H4 (cell line): ENCODE measurements around the gene ZNF143. TPM values are rescaled to one million over a fixed set of nuclear protein-coding genes. Genes with fewer than 3 reads are reported as not detected.
A peak's percentile ranks its signal among the peaks of the same experiment; 100 is the strongest.
"Not testable (repeated sequence)": the region's sequence is repeated elsewhere in the genome, so short reads cannot be mapped to it uniquely, and the experiment has no call there.

ENCODE experiments used
- DNase-seq: peaks from one replicate; pipeline ENCODE4 v3.0.0-alpha.2; 2015; ENCODE audit warnings: low spot score
- total RNA-seq: library from RNA; depleted of rRNA; stranded (reverse); fragments of >200 nt; shearing (Covaris generic); gene quantifications from 2 replicates; pipeline ENCODE4 v1.2.3, GENCODE V29; 2014

The ZNF143 gene
- total RNA-seq, 1 experiment from 2014 or later = 27.6 TPM

DNA sequence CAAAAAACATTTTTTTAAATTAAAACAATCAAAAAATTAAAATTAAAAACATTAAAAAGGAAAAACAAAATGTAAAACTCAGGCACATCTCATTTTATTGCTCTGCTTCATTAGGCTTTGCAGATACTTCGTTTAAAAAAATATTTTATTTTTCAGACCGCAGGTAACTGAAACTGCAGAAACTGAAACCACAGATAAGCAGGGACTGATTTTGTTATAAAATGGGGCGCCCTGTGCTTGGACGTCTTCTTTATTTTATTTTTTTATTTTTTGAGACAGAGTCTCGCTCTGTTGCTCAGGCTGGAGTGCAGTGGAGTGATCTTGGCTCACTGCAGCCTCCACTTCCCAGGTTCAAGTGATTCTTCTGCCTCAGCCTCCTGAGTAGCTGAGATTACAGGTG, 88.4 kb downstream of the ZNF143 start:
- not testable (repeated sequence) for DNase-seq

DNA sequence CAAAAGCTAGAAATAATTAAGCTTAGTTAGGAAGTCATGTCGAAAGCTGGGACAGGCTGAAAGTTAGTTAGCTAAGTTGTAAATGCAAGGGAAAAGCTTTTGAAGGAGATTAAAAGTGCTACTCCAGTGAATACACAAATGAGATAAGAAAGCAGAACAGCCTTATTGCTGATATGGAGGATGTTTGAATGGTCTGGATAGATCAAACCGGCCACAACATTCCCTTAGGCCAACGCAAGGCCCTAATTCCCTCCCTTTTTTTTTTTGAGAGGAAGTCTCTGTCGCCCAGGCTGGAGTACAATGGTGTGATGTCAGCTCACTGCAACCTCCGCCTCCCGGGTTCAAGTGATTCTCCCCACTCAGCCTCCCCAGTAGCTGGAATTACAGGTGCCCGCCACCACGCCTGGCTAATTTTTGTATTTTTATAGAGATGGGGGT, 89.4 kb downstream of the ZNF143 start:
- no peak for DNase-seq

DNA sequence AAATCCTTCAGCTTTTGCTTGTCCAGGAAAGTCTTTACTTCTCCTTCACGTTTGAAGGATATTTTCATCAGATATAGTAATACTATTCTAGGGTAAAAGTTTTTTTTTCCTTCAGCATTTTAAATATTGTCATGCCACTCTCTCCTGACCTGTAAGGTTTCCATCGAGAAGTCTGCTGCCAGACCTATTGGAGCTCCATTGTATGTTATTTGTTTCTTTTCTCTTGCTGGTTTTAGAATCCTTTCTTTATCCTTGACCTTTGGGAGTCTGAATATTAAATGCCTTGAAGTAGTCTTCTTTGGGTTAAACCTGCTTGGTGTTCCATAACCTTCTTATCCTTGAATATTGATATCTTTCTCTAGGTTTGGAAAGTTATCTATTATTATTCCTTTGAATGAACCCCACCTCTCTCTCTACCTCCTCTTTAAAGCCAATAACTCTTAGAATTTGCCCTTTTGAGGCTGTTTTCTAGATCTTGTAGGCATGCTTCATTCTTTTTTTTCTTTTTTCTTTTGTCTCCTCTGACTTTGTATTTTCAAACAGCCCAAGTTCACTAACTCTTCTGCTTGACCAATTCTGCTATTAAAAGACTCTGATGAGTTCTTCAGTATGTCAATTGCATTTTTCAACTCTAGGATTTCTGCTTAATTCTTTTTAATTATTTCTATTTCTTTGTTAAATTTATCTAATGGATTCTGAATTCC, 100.6 kb downstream of the ZNF143 start:
- no peak for DNase-seq

DNA sequence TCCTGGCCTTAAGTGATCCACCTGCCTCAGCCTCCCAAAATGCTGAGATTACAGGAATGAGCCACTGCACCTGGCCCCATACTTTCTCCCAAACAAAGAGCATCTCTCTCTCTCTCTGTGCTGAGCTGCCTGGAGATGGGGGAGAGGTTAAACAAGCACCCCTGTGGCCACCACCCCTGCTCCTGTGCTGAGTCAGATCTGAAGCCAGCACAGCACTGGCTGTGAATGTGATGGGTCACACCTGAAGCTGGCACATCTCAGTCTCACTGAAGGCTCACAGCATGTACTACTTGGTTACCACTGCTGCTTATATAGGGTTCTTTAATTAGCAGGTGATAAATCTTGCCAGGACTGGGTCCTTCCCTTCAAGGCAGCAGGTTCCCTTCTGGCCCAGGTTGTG, 101.9 kb downstream of the ZNF143 start:
- DNase-seq = no peak

DNA sequence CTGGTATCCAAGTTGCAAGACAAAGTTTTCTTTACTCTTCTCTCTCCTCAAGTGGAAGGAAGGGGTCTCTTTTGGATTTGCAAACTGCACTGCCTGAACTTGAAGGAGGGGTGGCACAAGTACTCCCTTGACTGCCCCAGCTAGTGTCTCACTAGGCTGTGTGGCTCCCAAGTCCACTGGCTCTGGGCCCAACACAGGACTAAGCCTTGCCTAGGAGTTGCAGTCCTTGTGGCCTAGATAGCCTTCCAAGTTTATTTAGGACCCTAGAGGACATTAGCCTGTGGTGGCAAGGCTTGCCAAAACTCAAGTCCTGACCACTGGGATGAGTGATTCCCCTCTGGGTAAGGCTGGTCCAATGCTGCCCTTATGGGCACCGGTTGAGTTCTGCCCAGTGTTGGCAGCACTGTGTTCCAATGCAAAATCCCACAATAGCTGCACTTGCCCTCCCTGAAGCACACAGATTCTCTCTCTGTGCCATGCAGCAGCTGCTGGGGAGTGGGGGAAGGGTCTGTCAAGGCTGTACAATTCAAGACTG, 102.5 kb downstream of the ZNF143 start:
- no peak for DNase-seq

DNA sequence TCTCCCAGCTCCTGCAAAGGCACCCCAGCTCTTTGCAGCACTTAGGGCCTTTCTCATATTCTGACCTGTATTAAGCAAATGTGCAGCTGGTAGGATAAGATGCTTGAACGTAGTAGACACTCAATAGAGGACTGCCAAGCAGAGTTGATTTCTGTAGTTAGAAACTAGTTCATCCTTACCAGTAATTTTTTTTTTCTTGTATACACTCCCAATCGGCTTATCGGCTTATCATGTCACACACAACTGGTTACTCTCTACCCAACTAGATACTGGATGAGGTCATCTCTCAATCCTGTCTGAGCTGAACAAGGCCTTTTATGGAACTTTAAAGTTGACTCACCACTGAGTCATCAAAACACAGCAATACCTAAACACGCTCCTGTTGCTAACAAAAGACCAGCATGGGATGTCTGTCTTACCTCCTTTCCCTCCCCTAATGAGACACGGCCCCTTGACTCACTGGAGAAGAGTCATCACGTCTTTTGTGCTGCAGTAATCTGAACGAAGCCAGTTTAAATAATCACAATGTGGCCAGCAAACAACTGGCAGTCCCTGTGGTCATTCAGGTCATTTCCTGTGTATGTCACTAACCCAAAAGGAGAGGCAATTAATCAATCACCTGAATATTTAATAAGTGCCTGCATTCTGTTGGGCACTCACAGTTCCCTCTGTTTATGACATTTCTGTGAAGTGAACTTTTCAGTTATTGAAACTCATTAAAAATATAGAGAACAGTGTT, 105.2 kb downstream of the ZNF143 start:
- peak; percentile 100 for DNase-seq

DNA sequence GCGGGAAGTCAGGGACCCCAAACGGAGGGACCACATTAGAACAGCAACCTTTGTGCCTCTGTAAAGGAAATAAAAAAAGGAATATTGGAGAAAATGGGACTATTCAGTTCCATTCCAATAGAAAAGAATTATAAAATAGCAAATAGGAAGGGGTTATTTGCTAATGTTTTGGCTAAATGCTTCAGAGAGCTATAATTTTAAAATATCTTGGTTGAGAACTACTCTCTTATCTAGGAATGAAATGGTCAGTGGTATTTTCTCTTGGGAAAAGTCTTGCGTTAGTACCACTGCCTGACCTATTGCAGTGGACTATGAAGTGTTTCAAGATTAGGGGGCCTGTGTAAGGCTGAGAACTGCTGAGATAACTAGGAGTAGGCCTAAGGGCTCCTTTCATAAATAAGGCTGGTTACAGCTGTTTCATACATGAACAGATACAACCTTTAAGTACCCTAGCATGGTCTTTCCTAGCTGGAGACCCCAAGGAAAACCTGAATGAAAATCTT, 105.8 kb downstream of the ZNF143 start:
- no peak for DNase-seq

DNA sequence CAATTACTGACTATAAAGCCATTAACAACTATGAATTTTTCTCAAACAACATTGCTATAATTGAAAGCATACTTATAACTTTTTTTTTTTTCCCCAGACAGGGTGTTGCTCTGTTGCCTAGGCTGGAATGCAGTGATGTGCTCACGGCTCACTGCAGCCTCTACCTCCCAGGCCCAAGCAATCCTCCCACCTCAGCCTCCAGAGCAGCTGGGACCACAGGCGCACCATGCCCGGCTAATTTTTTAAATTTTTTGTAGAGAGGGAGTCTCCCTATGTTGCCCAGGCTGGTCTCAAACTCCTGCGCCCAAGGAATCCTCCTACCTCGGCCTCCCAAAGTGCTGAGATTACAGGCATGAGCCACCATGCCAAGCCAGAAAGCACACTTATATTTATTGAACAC, 106.6 kb downstream of the ZNF143 start:
- no peak for DNase-seq

DNA sequence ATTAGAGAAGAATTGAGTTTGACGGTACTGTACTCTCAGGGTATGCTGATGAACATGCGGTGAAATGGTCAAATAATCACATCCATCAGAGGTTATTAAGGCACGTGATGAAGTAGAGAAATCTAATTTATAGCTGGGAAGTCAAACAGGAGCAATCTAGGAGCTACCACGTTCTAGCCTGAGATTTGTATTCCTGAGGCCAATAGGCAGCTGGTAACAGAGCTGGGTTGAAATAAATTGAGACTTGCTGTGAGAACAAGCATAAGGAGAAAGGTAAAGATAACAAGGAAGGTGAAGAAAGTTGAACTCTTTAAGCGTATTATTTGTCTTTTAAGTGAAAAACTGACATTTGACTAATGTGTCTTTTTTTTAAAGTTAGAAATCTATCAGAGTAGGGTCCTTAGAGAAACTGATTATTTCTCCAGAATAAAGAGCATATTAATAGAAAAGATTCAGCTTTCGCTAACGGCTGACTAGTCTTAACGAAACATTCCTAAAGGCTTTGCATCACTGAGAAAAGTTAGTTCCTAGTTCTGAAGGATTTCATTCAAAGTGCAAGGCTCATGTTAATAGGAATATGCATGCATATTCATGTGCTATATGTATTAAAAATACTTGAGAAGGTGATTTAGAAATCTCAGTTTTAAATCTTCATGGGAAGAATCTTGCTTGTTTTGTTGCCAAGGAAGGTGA, 107.5 kb downstream of the ZNF143 start:
- DNase-seq = no peak

DNA sequence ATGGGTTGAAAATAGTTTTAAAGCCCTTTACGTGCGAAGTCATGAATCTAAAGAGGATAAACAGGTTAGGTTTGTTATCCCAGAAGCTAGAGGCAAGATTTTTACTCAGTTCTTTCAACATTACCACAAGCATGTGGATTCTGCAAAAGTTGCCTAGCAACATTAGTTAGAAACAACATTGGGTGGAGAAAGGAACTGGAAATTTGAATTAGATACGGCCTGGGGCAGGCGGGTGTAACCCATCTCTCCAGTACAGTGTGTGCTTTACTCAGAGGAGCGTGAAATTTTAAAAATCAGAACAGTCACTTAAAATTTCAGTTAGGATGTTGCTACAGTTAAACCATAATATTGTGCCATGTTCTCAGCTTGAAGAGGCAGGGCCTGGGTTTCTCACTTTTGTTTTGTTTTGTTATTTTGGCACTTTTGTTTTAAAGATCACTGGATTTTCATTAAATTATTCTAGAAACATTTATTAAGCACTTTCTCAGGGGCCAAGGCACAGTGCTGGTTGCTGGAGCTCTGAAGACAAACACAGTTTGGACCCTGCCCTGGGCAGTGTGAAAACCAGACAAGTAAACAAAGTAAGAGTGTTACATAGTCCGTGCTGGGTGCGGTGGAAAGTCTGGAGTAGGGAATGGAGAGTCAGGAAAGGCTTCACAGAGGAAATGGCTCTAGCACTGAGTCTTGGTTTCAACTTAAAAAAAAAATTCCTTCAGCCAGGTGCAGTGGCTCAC, 108.2 kb downstream of the ZNF143 start:
- DNase-seq = peak; percentile 85

DNA sequence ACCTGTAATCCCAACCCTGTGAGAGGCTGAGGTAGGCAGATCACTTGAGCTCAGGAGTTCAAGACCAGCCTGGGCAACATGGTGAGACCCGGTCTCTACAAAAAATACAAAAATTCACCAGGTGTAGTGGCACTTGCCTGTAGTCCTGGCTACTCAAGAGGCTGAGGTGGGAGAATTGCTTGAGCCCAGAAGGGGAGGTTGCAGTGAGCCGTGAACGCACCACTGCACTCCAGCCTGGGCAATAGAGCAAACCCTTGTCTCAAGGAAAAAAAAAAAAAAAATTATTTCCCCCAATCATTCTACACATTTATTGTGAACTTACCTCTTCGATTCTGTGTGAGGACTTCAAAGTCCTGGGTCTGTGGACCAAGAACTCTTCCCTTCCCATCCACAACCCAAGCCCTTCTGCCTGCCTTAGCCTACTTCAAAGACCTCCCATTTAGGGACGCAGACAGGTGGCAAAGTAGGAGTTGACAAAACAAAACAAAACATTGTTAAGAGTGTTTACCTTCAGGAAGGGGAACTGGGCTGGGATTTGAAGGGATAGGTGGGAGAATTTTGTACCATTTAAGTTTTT, 108.9 kb downstream of the ZNF143 start:
- DNase-seq = no peak

DNA sequence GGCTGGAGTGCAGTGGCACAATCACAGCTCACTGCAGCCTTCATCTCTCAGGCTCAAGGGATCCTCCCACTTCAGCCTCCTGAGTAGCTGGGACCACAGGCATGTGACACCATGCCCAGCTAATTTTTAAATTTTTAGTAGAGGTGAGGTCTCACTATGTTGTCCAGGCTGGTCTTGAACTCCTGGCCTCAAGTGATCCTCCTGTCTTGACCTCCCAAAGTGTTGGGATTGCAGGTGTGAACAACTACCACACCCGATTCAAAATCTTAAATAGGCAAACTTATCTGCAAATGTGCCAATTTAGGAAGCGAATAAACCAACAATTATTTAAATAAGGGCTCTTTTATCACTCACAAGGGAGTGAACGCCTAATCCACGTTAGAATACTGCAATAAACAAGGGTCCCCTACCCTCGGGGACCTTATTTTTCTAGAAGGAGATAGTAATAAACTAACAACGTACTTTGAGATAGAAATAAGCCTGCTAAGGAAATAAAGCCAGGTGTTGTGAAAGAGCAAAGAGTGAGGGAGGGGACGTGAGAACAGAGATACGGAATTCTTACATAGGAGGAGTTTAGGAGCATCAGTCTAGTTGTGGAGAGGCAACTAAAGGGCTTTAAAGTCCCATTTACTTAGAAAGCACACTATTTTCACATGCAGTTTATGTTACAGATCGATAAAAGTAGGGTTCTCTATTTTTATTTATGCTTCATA, 109.7 kb downstream of the ZNF143 start:
- DNase-seq = no peak

DNA sequence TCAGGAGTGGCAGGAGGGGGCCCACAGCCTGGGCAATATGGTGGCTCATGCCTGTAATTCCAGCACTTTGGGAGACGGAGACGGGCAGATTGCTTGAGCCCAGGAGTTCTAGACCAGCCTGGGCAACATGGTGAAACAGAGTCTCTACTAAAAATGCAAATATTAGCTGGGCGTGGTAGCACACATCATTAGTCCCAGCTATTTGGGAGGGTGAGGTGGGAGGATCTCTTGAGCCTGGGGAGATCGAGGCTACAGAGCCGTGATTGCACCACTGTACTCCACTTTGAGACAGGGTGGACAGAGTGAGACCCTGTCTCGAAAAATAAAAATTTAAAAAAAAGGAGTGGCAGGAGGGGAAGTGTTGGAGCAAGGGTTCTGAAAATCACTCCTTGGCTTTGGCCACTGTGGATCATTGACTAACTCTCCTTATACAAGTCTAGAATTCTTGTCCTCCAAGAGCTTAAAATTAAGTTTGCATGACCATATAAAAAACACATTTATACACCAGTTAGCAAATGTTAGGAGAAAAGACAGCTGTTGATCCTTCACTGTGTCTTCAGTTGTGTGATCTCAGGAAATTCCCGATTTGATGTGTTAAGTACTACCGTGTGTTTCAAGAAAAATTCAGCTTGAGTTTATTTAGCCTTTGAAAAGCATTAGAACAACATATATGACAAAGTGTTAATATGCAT, 110.4 kb downstream of the ZNF143 start:
- DNase-seq = no peak

DNA sequence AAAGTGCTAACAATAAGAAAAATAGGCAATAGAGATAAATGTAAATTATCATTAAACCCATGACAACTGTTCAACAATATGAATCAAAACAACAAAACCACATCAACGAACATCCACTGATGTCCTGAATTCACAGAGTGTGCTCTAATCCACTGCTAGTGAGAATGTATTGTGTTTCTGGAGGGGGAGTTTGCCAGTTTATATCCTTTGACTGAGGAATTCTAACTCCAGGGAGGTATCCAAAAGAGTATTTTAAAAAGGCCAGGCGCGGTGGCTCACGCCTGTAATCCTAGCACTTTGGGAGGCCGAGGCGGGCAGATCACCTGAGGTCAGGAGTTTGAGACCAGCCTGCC, 110.9 kb downstream of the ZNF143 start:
- DNase-seq = no peak

DNA sequence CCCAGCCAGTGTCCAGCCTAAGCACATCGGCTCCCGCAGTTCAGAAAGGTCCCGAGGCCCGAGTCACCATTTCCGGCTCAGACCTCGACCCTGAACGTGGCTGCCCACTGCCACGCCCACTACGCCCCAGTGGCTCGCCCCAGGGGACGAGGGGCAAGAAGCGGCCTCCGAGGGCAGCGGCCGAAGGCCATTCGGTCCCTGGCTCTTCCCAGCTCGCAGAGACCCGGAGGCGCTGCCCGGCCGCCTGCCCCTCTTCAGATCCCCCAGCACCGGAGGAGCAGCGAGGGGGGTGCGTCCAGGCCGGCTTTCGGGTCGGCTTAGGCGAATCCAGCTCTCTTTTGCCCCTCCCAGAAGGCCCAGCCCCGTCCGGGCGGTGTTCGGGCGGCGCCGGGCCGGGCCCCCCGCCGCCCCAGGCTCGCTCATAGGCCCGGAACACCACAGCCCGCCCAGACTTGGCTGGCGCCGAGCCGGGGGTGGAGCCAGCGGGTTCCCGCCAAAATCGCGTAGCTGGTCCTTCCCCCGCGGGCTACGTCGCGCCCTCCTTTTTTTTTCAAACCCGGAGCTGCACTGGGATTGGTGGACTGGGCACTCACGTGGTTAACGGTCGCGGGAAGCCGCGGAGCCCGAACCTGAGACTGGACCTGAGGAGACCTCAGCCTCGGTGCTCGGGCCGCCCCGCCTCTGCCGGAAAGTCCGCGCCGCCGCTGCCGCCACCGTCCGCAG, 112.4 kb downstream of the ZNF143 start, which contains the start of gene WEE1:
TSS of gene WEE1 (plus strand) at position 619 of the 723 bp plus-strand sequence. CDS start 264 bp downstream, outside the sequence.
- DNase-seq = peak; percentile 96

DNA sequence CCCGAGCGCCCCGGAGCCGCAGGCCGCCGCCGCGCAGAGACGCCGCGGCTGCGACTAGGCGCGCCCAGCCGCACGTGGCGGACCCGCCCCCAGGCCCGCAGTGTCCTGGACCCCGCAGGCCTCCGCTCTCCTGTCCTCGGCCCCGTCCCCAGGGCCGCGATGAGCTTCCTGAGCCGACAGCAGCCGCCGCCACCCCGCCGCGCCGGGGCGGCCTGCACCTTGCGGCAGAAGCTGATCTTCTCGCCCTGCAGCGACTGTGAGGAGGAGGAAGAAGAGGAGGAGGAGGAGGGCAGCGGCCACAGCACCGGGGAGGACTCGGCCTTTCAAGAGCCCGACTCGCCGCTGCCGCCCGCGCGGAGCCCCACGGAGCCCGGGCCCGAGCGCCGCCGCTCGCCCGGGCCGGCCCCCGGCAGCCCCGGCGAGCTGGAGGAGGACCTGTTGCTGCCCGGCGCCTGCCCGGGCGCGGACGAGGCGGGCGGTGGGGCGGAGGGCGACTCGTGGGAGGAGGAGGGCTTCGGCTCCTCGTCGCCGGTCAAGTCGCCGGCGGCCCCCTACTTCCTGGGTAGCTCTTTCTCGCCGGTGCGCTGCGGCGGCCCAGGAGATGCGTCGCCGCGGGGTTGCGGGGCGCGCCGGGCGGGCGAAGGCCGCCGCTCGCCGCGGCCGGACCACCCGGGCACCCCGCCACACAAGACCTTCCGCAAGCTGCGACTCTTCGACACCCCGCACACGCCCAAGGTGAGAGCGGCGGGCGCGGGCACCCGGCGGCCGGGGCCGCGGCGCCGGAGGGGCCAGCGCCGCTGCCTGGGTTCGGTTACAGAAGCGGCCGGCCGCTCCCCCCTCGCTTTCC, 113.2 kb downstream of the ZNF143 start:
- DNase-seq = no peak

DNA sequence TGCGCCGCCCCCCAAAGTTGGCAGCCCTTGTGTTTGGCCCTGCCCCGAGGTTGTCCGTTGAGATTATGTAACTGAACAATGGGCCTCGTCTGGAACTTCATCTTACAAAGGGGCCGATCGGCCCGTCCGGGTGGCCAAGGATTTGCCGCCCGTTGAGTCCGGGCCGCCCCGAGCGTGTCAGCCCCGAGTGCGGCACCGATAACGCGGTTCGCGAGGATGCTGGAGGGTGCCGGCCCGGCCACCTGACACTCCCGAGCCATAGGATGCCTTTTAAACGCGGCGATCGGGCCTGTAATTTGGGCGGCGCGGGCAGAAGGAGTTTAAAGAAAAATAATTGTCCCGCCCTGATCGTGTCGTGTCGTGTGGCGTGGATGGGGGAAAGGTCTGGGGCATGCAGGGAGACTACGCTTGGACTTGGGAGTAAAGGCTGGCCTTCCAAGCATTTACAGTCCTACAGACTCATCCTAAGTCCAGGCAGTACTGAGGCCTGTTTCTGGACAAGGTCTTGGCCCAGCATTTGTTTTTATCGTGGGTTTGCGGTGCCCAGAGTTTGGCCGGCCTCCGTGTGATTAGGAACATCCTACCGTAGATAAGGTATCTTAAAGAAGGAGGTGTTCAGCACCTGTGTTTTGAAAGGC, 113.9 kb downstream of the ZNF143 start:
- no peak for DNase-seq
